Caco-2 (cell line): ENCODE measurements around the gene MRTFA. TPM values are rescaled to one million over a fixed set of nuclear protein-coding genes. Genes with fewer than 3 reads are reported as not detected.
A peak's percentile ranks its signal among the peaks of the same experiment; 100 is the strongest.

Source experiments
- BruUV-seq: library from RNA; stranded (reverse); fragments of 400-500 nt; replicated peaks from 2 replicates; lab custom pipeline; 2021; lab: Mats Ljungman, UMichigan
- CTCF ChIA-PET: fragments of 300-600 bp; sonication (Branson Sonifier 250); formaldehyde crosslinking; loops from one replicate; lab custom pipeline; 2022; ENCODE audit warnings: antibody characterized with exemption; lab: Charles Lee
- POLR2A ChIA-PET: fragments of 300-600 bp; sonication (Branson Sonifier 250); formaldehyde crosslinking; loops from one replicate; lab custom pipeline; 2022; ENCODE audit warnings: antibody characterized with exemption; lab: Charles Lee
- DNase-seq, 2 experiments: peaks; one replicate each; pipeline versions ENCODE4 v3.0.0 to v3.0.0-alpha.2; 2020 to 2022
- H3K27me3 ChIP-seq: replicated peaks from 2 replicates; pipeline ENCODE4 v1.6.0; 2011; ENCODE audit warnings: low read length; ENCODE audit not compliant: control insufficient read depth, insufficient read depth
- H3K36me3 ChIP-seq: 2 replicates; pipeline ENCODE4 v1.5.1; 2011; ENCODE audit warnings: low read length; ENCODE audit not compliant: control insufficient read depth, insufficient read depth
- H3K4me1 ChIP-seq: fragments of 250-450 bp; sonication (Bioruptor Pico); 2 replicates; pipeline ENCODE4 v1.5.1; 2020; ENCODE audit warnings: mild to moderate bottlenecking
- H3K4me3 ChIP-seq: 2 replicates; pipeline ENCODE4 v1.5.1; 2011; ENCODE audit warnings: low read depth, mild to moderate bottlenecking, control low read depth, low read length
- H3K9me3 ChIP-seq: fragments of 250-450 bp; sonication (Bioruptor Pico); 2 replicates; pipeline ENCODE4 v1.5.1; 2020; ENCODE audit warnings: mild to moderate bottlenecking, moderate library complexity
- H3K27ac Mint-ChIP-seq: one replicate; pipeline ENCODE4 v1.8.0; 2022; ENCODE audit warnings: mixed read lengths; ENCODE audit not compliant: unreplicated experiment
- H3K27me3 Mint-ChIP-seq: one replicate; pipeline ENCODE4 v1.8.0; 2022; ENCODE audit warnings: mixed read lengths; ENCODE audit not compliant: insufficient read depth, unreplicated experiment
- H3K36me3 Mint-ChIP-seq: one replicate; pipeline ENCODE4 v1.8.0; 2022; ENCODE audit warnings: mild to moderate bottlenecking, mixed read lengths; ENCODE audit not compliant: insufficient read depth, unreplicated experiment
- H3K4me1 Mint-ChIP-seq: one replicate; pipeline ENCODE4 v1.8.0; 2022; ENCODE audit warnings: low read depth, mixed read lengths; ENCODE audit not compliant: unreplicated experiment
- H3K4me3 Mint-ChIP-seq: one replicate; pipeline ENCODE4 v1.8.0; 2022; ENCODE audit warnings: mild to moderate bottlenecking, moderate library complexity, mixed read lengths; ENCODE audit not compliant: unreplicated experiment
- H3K9me3 Mint-ChIP-seq: one replicate; pipeline ENCODE4 v1.8.0; 2022; ENCODE audit warnings: mixed read lengths; ENCODE audit not compliant: unreplicated experiment
- CTCF ChIP-seq, 2 experiments: fragments of 200-600 bp in 1 of 2; IDR thresholded peaks; 1 replicate in 1 of 2; 2 replicates in 1 of 2; pipeline versions ENCODE4 v1.5.1 to v1.8.0; 2011 to 2022; ENCODE audit warnings: antibody characterized with exemption in 1 of 2, control low read depth in 1 of 2, inconsistent platforms in 1 of 2, low read depth in 1 of 2, low read length in 1 of 2, mild to moderate bottlenecking in 1 of 2, moderate library complexity in 1 of 2; ENCODE audit not compliant: insufficient read depth in 1 of 2, severe bottlenecking in 1 of 2, unreplicated experiment in 1 of 2
- intact Hi-C: fragments of 100-400 bp; cut with micrococcal nuclease; formaldehyde crosslinking; loops from one replicate; pipeline ENCODE4 v1.10.0; 2022; ENCODE audit not compliant: unreplicated experiment
- total RNA-seq: library from RNA; stranded (reverse); gene quantifications from 2 replicates; pipeline ENCODE4 v1.2.3, GENCODE V29; 2022

Gene MRTFA
- total RNA-seq, 1 experiment from 2014 or later, result 38.7 TPM

GRCh38 chr22:40414838-40415505 is 221.5 kb downstream of the MRTFA start:
- H3K27ac Mint-ChIP-seq, result peak overlapping the region; percentile 25
- ChIA-PET CTCF (interaction anchor here (1.4 kb wide), 1 partner anchor 12 kb away, joined by 3 read pairs; no protein-coding TSS in a partner anchor), POLR2A (no interaction called here)
- no peak overlapping the region for H3K4me3 Mint-ChIP-seq
- H3K4me1 ChIP-seq, result no peaks in the 10 kb centered on the region
- no peaks in the 10 kb centered on the region for H3K4me1 Mint-ChIP-seq
- intact Hi-C loops, result no loop called here
- H3K36me3 Mint-ChIP-seq, result peaks cover 39% of the 10 kb centered on the region
- no peaks in the 10 kb centered on the region for H3K27me3 ChIP-seq
- no peak for DNase-seq
- H3K36me3 ChIP-seq, result no peaks in the 10 kb centered on the region; the same call in 1 of the 2 replicates
- no peak for TF ChIP-seq CTCF (IDR thresholded peaks at IDR 0.05; ENCODE audit: insufficient read depth in 1 of 2, low read depth in 1 of 2, low read length in 1 of 2, severe bottlenecking in 1 of 2, unreplicated experiment in 1 of 2)
- H3K9me3 Mint-ChIP-seq, result no peaks in the 10 kb centered on the region
- H3K4me3 ChIP-seq, result no peak overlapping the region
- no peaks in the 10 kb centered on the region for H3K27me3 Mint-ChIP-seq
- H3K9me3 ChIP-seq, result no peaks in the 10 kb centered on the region
- BruUV-seq, result no TSS peak

GRCh38 chr22:40414311-40414710 is 222.2 kb downstream of the MRTFA start:
- POLR2A ChIA-PET, result no interaction called here

GRCh38 chr22:40413873-40414272 is 222.6 kb downstream of the MRTFA start:
- Mint-ChIP-seq H3K9me3 (no peaks in the 10 kb centered on the region), H3K27me3 (no peaks in the 10 kb centered on the region), H3K27ac (no peak overlapping the region), H3K4me1 (no peaks in the 10 kb centered on the region), H3K4me3 (no peak overlapping the region), H3K36me3 (peaks cover 47% of the 10 kb centered on the region)
- intact Hi-C loops, result no loop called here
- no TSS peak for BruUV-seq
- H3K4me3 ChIP-seq, result no peak overlapping the region
- no peaks in the 10 kb centered on the region for H3K4me1 ChIP-seq
- H3K36me3 ChIP-seq, result no peaks in the 10 kb centered on the region; the same call in 1 of the 2 replicates
- ChIA-PET CTCF (no interaction called here), POLR2A (no interaction called here)
- H3K27me3 ChIP-seq, result no peaks in the 10 kb centered on the region
- no peaks in the 10 kb centered on the region for H3K9me3 ChIP-seq
- no peak for DNase-seq
- TF ChIP-seq CTCF (IDR thresholded peaks at IDR 0.05; ENCODE audit: insufficient read depth in 1 of 2, low read depth in 1 of 2, low read length in 1 of 2, severe bottlenecking in 1 of 2, unreplicated experiment in 1 of 2), result no peak

More at GRCh38 chr22:40414311-40414710, 222.2 kb downstream of the MRTFA start:
- Histone ChIP-seq H3K9me3 (no peaks in the 10 kb centered on the region), H3K27me3 (no peaks in the 10 kb centered on the region), H3K4me3 (no peak overlapping the region), H3K36me3 (no peaks in the 10 kb centered on the region; the same call in 1 of the 2 replicates), H3K4me1 (no peaks in the 10 kb centered on the region)
- Mint-ChIP-seq H3K9me3 (no peaks in the 10 kb centered on the region), H3K27ac (no peak overlapping the region), H3K36me3 (peaks cover 43% of the 10 kb centered on the region), H3K4me3 (no peak overlapping the region), H3K4me1 (no peaks in the 10 kb centered on the region), H3K27me3 (no peaks in the 10 kb centered on the region)
- intact Hi-C loops, result no loop called here
- DNase-seq, result no peak
- CTCF ChIA-PET, result no interaction called here
- no TSS peak for BruUV-seq
- no peak for TF ChIP-seq CTCF (IDR thresholded peaks at IDR 0.05; ENCODE audit: insufficient read depth in 1 of 2, low read depth in 1 of 2, low read length in 1 of 2, severe bottlenecking in 1 of 2, unreplicated experiment in 1 of 2)
